A549 (cell line): Measurements from ENCODE around the gene TBC1D23.

Experiments
- CBX2 ChIP-seq: fragments of 200-600 bp; sonication (generic); IDR thresholded peaks from 2 replicates; pipeline ENCODE4 v1.6.1; 2016; ENCODE audit warnings: low read depth, mild to moderate bottlenecking, borderline replicate concordance
- CEBPB ChIP-seq, 2 experiments: fragments of >200 bp in 1 of 2; sonication (Bioruptor Twin) in 1 of 2; formaldehyde crosslinking in 1 of 2; IDR thresholded peaks; 2 replicates each; pipeline ENCODE4 v1.6.1; 2012 to 2016
- CTCF ChIP-seq: fragments of >200 bp; sonication (Bioruptor Twin); formaldehyde crosslinking; IDR thresholded peaks from 3 replicates; pipeline ENCODE4 v1.5.1; 2016
- E2F6 ChIP-seq: IDR thresholded peaks from 2 replicates; pipeline ENCODE4 v1.6.1; 2012; ENCODE audit warnings: low read depth, borderline replicate concordance
- EP300 ChIP-seq, 2 experiments: fragments of >200 bp; sonication (Bioruptor Twin); formaldehyde crosslinking; IDR thresholded peaks; 2 replicates in 1 of 2; 3 replicates in 1 of 2; pipeline ENCODE4 v1.6.1; 2016 to 2017
- FOSL2 ChIP-seq, 2 experiments: fragments of 450-650 bp in 1 of 2; fragments of >200 bp in 1 of 2; sonication (Bioruptor Twin) in 1 of 2; formaldehyde crosslinking; IDR thresholded peaks; 2 replicates each; pipeline versions ENCODE4 v1.5.0 to v1.6.1; 2016 to 2020; ENCODE audit warnings: mild to moderate bottlenecking in 1 of 2, moderate library complexity in 1 of 2
- HDAC2 ChIP-seq: fragments of 200-600 bp; sonication (generic); IDR thresholded peaks from 2 replicates; pipeline ENCODE4 v1.6.1; 2016
- JUNB ChIP-seq: fragments of >200 bp; sonication (Bioruptor Twin); formaldehyde crosslinking; IDR thresholded peaks from 2 replicates; pipeline ENCODE4 v1.6.1; 2016
- KDM5A ChIP-seq: fragments of 200-600 bp; sonication (generic); IDR thresholded peaks from 2 replicates; pipeline ENCODE4 v1.6.1; 2016; ENCODE audit warnings: antibody characterized with exemption, mild to moderate bottlenecking
- MAZ ChIP-seq: fragments of 150-350 bp; IDR thresholded peaks from 2 replicates; pipeline ENCODE4 v1.6.1; 2014; ENCODE audit warnings: antibody characterized with exemption, low read depth, low read length, borderline replicate concordance
- RARB ChIP-seq: fragments of 250-450 bp; sonication (Bioruptor Pico); IDR thresholded peaks from 2 replicates; pipeline ENCODE4 v1.8.0; 2021; ENCODE audit warnings: mild to moderate bottlenecking, moderate library complexity
- RFX5 ChIP-seq: fragments of 450-650 bp; IDR thresholded peaks from 2 replicates; pipeline ENCODE4 v1.7.1; 2014; ENCODE audit warnings: antibody characterized with exemption, mild to moderate bottlenecking, moderate library complexity
- SMC3 ChIP-seq: fragments of >200 bp; sonication (Bioruptor Twin); formaldehyde crosslinking; IDR thresholded peaks from 3 replicates; pipeline ENCODE4 v1.6.1; 2018; ENCODE audit warnings: inconsistent platforms
- SREBF2 ChIP-seq: fragments of 450-650 bp; IDR thresholded peaks from 2 replicates; pipeline ENCODE4 v1.6.1; 2014; ENCODE audit warnings: mild to moderate bottlenecking, moderate library complexity

- no peak for TF ChIP-seq RFX5
- no peak for TF ChIP-seq CTCF
- no peak for TF ChIP-seq CEBPB (IDR thresholded peaks at IDR 0.05)
- TF ChIP-seq EP300 (IDR thresholded peaks at IDR 0.05) = no peak
- no peak for TF ChIP-seq CBX2
- no peak for TF ChIP-seq RARB (CRISPR knock-in tag)
- TF ChIP-seq HDAC2 = no peak
- no peak for TF ChIP-seq SREBF2
- no peak for TF ChIP-seq SMC3
- TF ChIP-seq KDM5A = no peak
- no peak for TF ChIP-seq MAZ
- no peak for TF ChIP-seq E2F6
- TF ChIP-seq FOSL2 (IDR thresholded peaks at IDR 0.05) = no peak
- TF ChIP-seq FOSL2 (CRISPR knock-in tag; IDR thresholded peaks at IDR 0.05) = no peak
- no peak for TF ChIP-seq JUNB
Measured at GRCh38 chr3:100333051-100333450, 72.3 kb downstream of the TBC1D23 start.
